ENCODE results near the gene DHX34.

DNA sequence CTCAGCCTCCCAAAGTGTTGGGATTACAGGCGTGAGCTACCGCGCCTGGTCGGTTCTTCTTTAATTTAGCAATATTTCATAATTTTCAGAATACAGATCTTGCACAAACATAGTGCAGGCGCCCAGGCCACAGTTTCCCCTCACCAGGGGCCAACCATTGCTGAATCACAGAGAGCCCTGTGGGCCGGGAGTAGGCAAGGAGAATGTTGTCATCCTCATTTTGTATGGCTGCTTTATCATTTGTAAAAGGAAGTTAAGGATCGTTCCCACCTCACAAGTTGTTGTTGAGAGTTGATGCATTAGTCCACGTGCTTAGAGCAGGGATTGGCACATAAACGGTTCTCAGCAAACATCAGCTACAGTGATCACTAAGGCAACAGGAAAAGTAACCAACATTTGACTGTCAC is 40.0 kb downstream of the DHX34 start:
- TF ChIP-seq, protein P1, sequence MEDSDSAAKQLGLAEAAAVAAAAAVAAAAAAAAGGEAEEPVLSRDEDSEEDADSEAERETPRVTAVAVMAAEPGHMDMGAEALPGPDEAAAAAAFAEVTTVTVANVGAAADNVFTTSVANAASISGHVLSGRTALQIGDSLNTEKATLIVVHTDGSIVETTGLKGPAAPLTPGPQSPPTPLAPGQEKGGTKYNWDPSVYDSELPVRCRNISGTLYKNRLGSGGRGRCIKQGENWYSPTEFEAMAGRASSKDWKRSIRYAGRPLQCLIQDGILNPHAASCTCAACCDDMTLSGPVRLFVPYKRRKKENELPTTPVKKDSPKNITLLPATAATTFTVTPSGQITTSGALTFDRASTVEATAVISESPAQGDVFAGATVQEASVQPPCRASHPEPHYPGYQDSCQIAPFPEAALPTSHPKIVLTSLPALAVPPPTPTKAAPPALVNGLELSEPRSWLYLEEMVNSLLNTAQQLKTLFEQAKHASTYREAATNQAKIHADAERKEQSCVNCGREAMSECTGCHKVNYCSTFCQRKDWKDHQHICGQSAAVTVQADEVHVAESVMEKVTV (CRISPR knock-in tag; IDR thresholded peaks at IDR 0.05): no peak
- TF ChIP-seq, protein P2, sequence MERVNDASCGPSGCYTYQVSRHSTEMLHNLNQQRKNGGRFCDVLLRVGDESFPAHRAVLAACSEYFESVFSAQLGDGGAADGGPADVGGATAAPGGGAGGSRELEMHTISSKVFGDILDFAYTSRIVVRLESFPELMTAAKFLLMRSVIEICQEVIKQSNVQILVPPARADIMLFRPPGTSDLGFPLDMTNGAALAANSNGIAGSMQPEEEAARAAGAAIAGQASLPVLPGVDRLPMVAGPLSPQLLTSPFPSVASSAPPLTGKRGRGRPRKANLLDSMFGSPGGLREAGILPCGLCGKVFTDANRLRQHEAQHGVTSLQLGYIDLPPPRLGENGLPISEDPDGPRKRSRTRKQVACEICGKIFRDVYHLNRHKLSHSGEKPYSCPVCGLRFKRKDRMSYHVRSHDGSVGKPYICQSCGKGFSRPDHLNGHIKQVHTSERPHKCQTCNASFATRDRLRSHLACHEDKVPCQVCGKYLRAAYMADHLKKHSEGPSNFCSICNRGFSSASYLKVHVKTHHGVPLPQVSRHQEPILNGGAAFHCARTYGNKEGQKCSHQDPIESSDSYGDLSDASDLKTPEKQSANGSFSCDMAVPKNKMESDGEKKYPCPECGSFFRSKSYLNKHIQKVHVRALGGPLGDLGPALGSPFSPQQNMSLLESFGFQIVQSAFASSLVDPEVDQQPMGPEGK (CRISPR knock-in tag; IDR thresholded peaks at IDR 0.05; ENCODE audit: borderline replicate concordance): no peak
- TF ChIP-seq, protein P3, sequence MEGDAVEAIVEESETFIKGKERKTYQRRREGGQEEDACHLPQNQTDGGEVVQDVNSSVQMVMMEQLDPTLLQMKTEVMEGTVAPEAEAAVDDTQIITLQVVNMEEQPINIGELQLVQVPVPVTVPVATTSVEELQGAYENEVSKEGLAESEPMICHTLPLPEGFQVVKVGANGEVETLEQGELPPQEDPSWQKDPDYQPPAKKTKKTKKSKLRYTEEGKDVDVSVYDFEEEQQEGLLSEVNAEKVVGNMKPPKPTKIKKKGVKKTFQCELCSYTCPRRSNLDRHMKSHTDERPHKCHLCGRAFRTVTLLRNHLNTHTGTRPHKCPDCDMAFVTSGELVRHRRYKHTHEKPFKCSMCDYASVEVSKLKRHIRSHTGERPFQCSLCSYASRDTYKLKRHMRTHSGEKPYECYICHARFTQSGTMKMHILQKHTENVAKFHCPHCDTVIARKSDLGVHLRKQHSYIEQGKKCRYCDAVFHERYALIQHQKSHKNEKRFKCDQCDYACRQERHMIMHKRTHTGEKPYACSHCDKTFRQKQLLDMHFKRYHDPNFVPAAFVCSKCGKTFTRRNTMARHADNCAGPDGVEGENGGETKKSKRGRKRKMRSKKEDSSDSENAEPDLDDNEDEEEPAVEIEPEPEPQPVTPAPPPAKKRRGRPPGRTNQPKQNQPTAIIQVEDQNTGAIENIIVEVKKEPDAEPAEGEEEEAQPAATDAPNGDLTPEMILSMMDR (IDR thresholded peaks at IDR 0.05 in 2 of 3, conservative IDR thresholded peaks at IDR 0.05 in 1 of 3; ENCODE audit: insufficient read depth in 2 of 3, low read depth in 1 of 3, low read length in 3 of 3): no peak
- TF ChIP-seq FOXM1 (IDR thresholded peaks at IDR 0.05; ENCODE audit: low read depth): no peak
- TF ChIP-seq FOXM1 (CRISPR knock-in tag; IDR thresholded peaks at IDR 0.05; ENCODE audit: low read depth): no peak
- no peak for TF ChIP-seq TCF7 (IDR thresholded peaks at IDR 0.05; ENCODE audit: borderline replicate concordance)
- no peak for TF ChIP-seq POLR2AphosphoS2 (IDR thresholded peaks at IDR 0.05; ENCODE audit: low read length)
- TF ChIP-seq HIVEP1 (CRISPR knock-in tag; IDR thresholded peaks at IDR 0.05): no peak
